IMR-90 (cell line): ENCODE data around the gene CASP7. TPM values are rescaled to one million over a fixed set of nuclear protein-coding genes. Genes with fewer than 3 reads are reported as not detected.

Experiments used
- ATAC-seq: fragments of 200-7000 bp; cut with Tn5 transposase; 2 replicates; pipeline ENCODE4 v1.9.1; 2020; ENCODE audit warnings: low read depth, mild to moderate bottlenecking, moderate library complexity
- BruUV-seq: library from RNA; stranded (reverse); fragments of 400-500 nt; replicated peaks from 2 replicates; lab custom pipeline; 2021; lab: Mats Ljungman, UMichigan
- CTCF ChIA-PET: fragments of 300-600 bp; formaldehyde crosslinking; extraction: SDS; loops from one replicate; lab custom pipeline; 2021; ENCODE audit warnings: antibody characterized with exemption; lab: Yijun Ruan, JAX
- POLR2A ChIA-PET: fragments of 300-600 bp; sonication (Branson Sonifier 250); formaldehyde crosslinking; loops from one replicate; lab custom pipeline; 2022; ENCODE audit warnings: antibody characterized with exemption; ENCODE audit not compliant: unreplicated experiment; lab: Charles Lee
- DNase-seq: peaks from one replicate; pipeline ENCODE4 v3.0.0; 2013
- H2AFZ ChIP-seq: replicated peaks from 2 replicates; pipeline ENCODE3; 2013; ENCODE audit warnings: low read length, mild to moderate bottlenecking; ENCODE audit not compliant: poor library complexity
- H2AK5ac ChIP-seq: 2 replicates; pipeline ENCODE4 v1.6.1; 2013; ENCODE audit warnings: low read depth, low read length, inconsistent platforms
- H2AK9ac ChIP-seq: replicated peaks from 2 replicates; pipeline ENCODE3; 2013; ENCODE audit warnings: mild to moderate bottlenecking, low read depth, low read length, moderate library complexity; ENCODE audit not compliant: poor library complexity
- H2BK120ac ChIP-seq: 2 replicates; pipeline ENCODE4 v1.6.1; 2013; ENCODE audit warnings: low read depth, low read length, inconsistent platforms
- H2BK15ac ChIP-seq: 3 replicates; pipeline ENCODE4 v1.6.1; 2013; ENCODE audit warnings: low read depth, low read length, inconsistent platforms
- H2BK20ac ChIP-seq: 2 replicates; pipeline ENCODE4 v1.6.1; 2013; ENCODE audit warnings: low read depth, mild to moderate bottlenecking, inconsistent platforms, low read length, moderate library complexity
- H2BK5ac ChIP-seq: 2 replicates; pipeline ENCODE4 v1.6.1; 2013; ENCODE audit warnings: mild to moderate bottlenecking, low read depth, low read length, inconsistent platforms; ENCODE audit not compliant: poor library complexity, severe bottlenecking
- H3K14ac ChIP-seq: replicated peaks from 2 replicates; pipeline ENCODE4 v1.6.1; 2013; ENCODE audit warnings: low read depth, low read length, inconsistent platforms
- H3K18ac ChIP-seq: 2 replicates; pipeline ENCODE4 v1.6.1; 2013; ENCODE audit warnings: low read depth, low read length, control low read depth
- H3K23ac ChIP-seq: 2 replicates; pipeline ENCODE4 v1.6.1; 2013; ENCODE audit warnings: low read depth, low read length, inconsistent platforms
- H3K27ac ChIP-seq: 2 replicates; pipeline ENCODE4 v1.5.1; 2013; ENCODE audit warnings: mild to moderate bottlenecking, control low read depth, low read length; ENCODE audit not compliant: insufficient read depth
- H3K27me3 ChIP-seq: 2 replicates; pipeline ENCODE4 v1.6.1; 2013; ENCODE audit warnings: low read length; ENCODE audit not compliant: control insufficient read depth, insufficient read depth
- H3K36me3 ChIP-seq: 2 replicates; pipeline ENCODE4 v1.6.1; 2013; ENCODE audit warnings: low read length, mixed read lengths; ENCODE audit not compliant: control insufficient read depth, insufficient read depth
- H3K4ac ChIP-seq: 2 replicates; pipeline ENCODE4 v1.6.1; 2013; ENCODE audit warnings: low read depth, low read length, inconsistent platforms
- H3K4me1 ChIP-seq: 2 replicates; pipeline ENCODE4 v1.6.1; 2013; ENCODE audit warnings: low read length, mixed read lengths; ENCODE audit not compliant: control insufficient read depth, insufficient read depth
- H3K4me2 ChIP-seq: 2 replicates; pipeline ENCODE4 v1.6.1; 2013; ENCODE audit warnings: low read depth, mild to moderate bottlenecking, control low read depth, low read length, moderate library complexity
- H3K4me3 ChIP-seq: 2 replicates; pipeline ENCODE4 v1.5.1; 2013; ENCODE audit warnings: low read depth, mild to moderate bottlenecking, control low read depth, low read length, moderate library complexity; ENCODE audit not compliant: insufficient read depth
- H3K56ac ChIP-seq: 2 replicates; pipeline ENCODE4 v1.6.1; 2013; ENCODE audit warnings: low read length, inconsistent platforms; ENCODE audit not compliant: insufficient read depth; ENCODE audit errors: extremely low read depth
- H3K79me1 ChIP-seq, 2 experiments: 2 replicates each; pipeline ENCODE4 v1.6.1; 2013; ENCODE audit warnings: low read length in 2 of 2, inconsistent platforms in 1 of 2, low read depth in 1 of 2
- H3K9ac ChIP-seq: 2 replicates; pipeline ENCODE4 v1.6.1; 2013; ENCODE audit warnings: low read depth, low read length, control low read depth
- H3K9me1 ChIP-seq: 2 replicates; pipeline ENCODE4 v1.6.1; 2013; ENCODE audit warnings: low read length, inconsistent platforms; ENCODE audit not compliant: insufficient read depth
- H3K9me3 ChIP-seq: 2 replicates; pipeline ENCODE4 v1.6.1; 2013; ENCODE audit warnings: low read length; ENCODE audit not compliant: control insufficient read depth, insufficient read depth
- H4K20me1 ChIP-seq: 2 replicates; pipeline ENCODE4 v1.6.1; 2013; ENCODE audit warnings: low read length, inconsistent platforms; ENCODE audit not compliant: insufficient read depth
- H4K5ac ChIP-seq: 2 replicates; pipeline ENCODE4 v1.6.1; 2013; ENCODE audit warnings: mild to moderate bottlenecking, low read depth, low read length, control low read depth
- H4K8ac ChIP-seq, 2 experiments: 2 replicates each; pipeline ENCODE4 v1.6.1; 2013; ENCODE audit warnings: low read depth in 2 of 2, low read length in 2 of 2, control low read depth in 1 of 2, inconsistent platforms in 1 of 2
- H4K91ac ChIP-seq: 2 replicates; pipeline ENCODE4 v1.6.1; 2013; ENCODE audit warnings: low read depth, low read length, inconsistent platforms; ENCODE audit not compliant: insufficient read depth
- CEBPB ChIP-seq: IDR thresholded peaks from 2 replicates; pipeline ENCODE4 v1.6.1; 2012; ENCODE audit warnings: low read depth, low read length, improper control_type of control experiment
- CHD1 ChIP-seq: IDR thresholded peaks from 2 replicates; pipeline ENCODE4 v1.6.1; 2012; ENCODE audit warnings: low read depth, low read length, improper control_type of control experiment
- FOS ChIP-seq: fragments of 150-350 bp; IDR thresholded peaks from 2 replicates; pipeline ENCODE4 v1.6.1; 2016; ENCODE audit warnings: low read depth, low read length
- MAFK ChIP-seq: IDR thresholded peaks from 2 replicates; pipeline ENCODE4 v1.6.1; 2012; ENCODE audit warnings: low read depth, low read length, improper control_type of control experiment
- MAZ ChIP-seq: IDR thresholded peaks from 2 replicates; pipeline ENCODE4 v1.6.1; 2012; ENCODE audit warnings: low read depth, mild to moderate bottlenecking, low read length, improper control_type of control experiment, moderate library complexity, borderline replicate concordance
- NFE2L2 ChIP-seq: fragments of 150-350 bp; IDR thresholded peaks from 2 replicates; pipeline ENCODE4 v1.6.1; 2016; ENCODE audit warnings: low read depth, mild to moderate bottlenecking, low read length
- POLR2A ChIP-seq: IDR thresholded peaks from 2 replicates; pipeline ENCODE4 v1.6.1; 2012; ENCODE audit warnings: mild to moderate bottlenecking, low read depth, low read length
- RAD21 ChIP-seq: IDR thresholded peaks from 2 replicates; pipeline ENCODE4 v1.6.1; 2012; ENCODE audit warnings: low read length, improper control_type of control experiment
- RCOR1 ChIP-seq: IDR thresholded peaks from 2 replicates; pipeline ENCODE4 v1.6.1; 2012; ENCODE audit warnings: mild to moderate bottlenecking, low read length, improper control_type of control experiment; ENCODE audit not compliant: insufficient replicate concordance
- RFX5 ChIP-seq: IDR thresholded peaks from 2 replicates; pipeline ENCODE4 v1.8.0; 2012; ENCODE audit warnings: low read depth, mild to moderate bottlenecking, low read length, moderate library complexity
- SMC3 ChIP-seq: fragments of 150-350 bp; IDR thresholded peaks from 2 replicates; pipeline ENCODE4 v1.6.1; 2016; ENCODE audit warnings: low read depth, mild to moderate bottlenecking, antibody characterized with exemption, low read length, moderate library complexity
- USF2 ChIP-seq: fragments of 150-350 bp; IDR thresholded peaks from 2 replicates; pipeline ENCODE4 v1.6.1; 2017; ENCODE audit warnings: mild to moderate bottlenecking, antibody characterized with exemption, low read length, low read depth
- WGBS, 2 experiments: methylation state at CpG; one replicate each; pipeline versions ENCODE4 v1.1.5 to v1.1.7; 2013; ENCODE audit warnings: missing lambda C conversion rate in 2 of 2; ENCODE audit not compliant: insufficient read length in 1 of 2; ENCODE audit errors: extremely low coverage in 2 of 2; 5-methylcytosine and 5-hydroxymethylcytosine counted together
- dilution Hi-C: fragments of 300-500 bp; cut with HindIII; formaldehyde crosslinking; loops from one replicate; pipeline ENCODE4 v1.14.3; 2018; ENCODE audit warnings: low sequenced_read_pairs; ENCODE audit not compliant: unreplicated experiment
- in situ Hi-C: fragments of 300-500 bp; cut with MboI; formaldehyde crosslinking; loops from 3 replicates; pipeline ENCODE4 v1.14.3; 2019; ENCODE audit warnings: low sequenced_read_pairs, inconsistent platforms, mixed read lengths
- intact Hi-C: fragments of 100-400 bp; cut with micrococcal nuclease; formaldehyde crosslinking; loops from 2 replicates; pipeline ENCODE4 v1.10.0; 2022
- polyA plus RNA-seq, 3 experiments: library from polyadenylated mRNA; depleted of rRNA; stranded (reverse); fragments of >200 nt; gene quantifications; 2 replicates each; pipeline ENCODE4 v1.2.3, GENCODE V29; 2012; ENCODE audit warnings: low replicate concordance in 1 of 3
- total RNA-seq: library from RNA; depleted of rRNA; stranded (reverse); fragments of >200 nt; gene quantifications from 2 replicates; pipeline ENCODE4 v1.2.3, GENCODE V29; 2012
- TF ChIP-seq, protein P1 (sequence below): fragments of 150-350 bp; IDR thresholded peaks from 2 replicates; pipeline ENCODE4 v1.6.1; 2016; ENCODE audit warnings: low read depth, mild to moderate bottlenecking, low read length, moderate library complexity, borderline replicate concordance
- TF ChIP-seq, protein P2 (sequence below): conservative IDR thresholded peaks from 2 replicates; pipeline ENCODE4 v1.5.1; 2012; ENCODE audit warnings: mild to moderate bottlenecking, low read depth, low read length, improper control_type of control experiment

The CASP7 gene
- total and polyA plus RNA-seq, 2 of the 4 experiments (the other 2 are of a cell fraction) = 15.1 to 16.7 TPM

- POLR2A ChIA-PET = no interaction called here
- BruUV-seq = no TSS peak
- TF ChIP-seq MAFK (no peak), NFE2L2 (no peak), SMC3 (peak; percentile 47), POLR2A (no peak), RAD21 (peak; percentile 72), RCOR1 (no peak), MAZ (no peak), FOS (no peak), USF2 (peak; percentile 69; the same call in 1 of the 2 replicates), CHD1 (no peak), CEBPB (no peak), RFX5 (no peak)
- TF ChIP-seq, protein P1, sequence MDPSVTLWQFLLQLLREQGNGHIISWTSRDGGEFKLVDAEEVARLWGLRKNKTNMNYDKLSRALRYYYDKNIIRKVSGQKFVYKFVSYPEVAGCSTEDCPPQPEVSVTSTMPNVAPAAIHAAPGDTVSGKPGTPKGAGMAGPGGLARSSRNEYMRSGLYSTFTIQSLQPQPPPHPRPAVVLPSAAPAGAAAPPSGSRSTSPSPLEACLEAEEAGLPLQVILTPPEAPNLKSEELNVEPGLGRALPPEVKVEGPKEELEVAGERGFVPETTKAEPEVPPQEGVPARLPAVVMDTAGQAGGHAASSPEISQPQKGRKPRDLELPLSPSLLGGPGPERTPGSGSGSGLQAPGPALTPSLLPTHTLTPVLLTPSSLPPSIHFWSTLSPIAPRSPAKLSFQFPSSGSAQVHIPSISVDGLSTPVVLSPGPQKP = no peak
- TF ChIP-seq, protein P2, sequence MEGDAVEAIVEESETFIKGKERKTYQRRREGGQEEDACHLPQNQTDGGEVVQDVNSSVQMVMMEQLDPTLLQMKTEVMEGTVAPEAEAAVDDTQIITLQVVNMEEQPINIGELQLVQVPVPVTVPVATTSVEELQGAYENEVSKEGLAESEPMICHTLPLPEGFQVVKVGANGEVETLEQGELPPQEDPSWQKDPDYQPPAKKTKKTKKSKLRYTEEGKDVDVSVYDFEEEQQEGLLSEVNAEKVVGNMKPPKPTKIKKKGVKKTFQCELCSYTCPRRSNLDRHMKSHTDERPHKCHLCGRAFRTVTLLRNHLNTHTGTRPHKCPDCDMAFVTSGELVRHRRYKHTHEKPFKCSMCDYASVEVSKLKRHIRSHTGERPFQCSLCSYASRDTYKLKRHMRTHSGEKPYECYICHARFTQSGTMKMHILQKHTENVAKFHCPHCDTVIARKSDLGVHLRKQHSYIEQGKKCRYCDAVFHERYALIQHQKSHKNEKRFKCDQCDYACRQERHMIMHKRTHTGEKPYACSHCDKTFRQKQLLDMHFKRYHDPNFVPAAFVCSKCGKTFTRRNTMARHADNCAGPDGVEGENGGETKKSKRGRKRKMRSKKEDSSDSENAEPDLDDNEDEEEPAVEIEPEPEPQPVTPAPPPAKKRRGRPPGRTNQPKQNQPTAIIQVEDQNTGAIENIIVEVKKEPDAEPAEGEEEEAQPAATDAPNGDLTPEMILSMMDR = peak; percentile 69
Measured at GRCh38 chr10:113704637-113705343, 25.1 kb downstream of the CASP7 start.

More at GRCh38 chr10:113704637-113705343, 25.1 kb downstream of the CASP7 start:
- Histone ChIP-seq H3K56ac (no peak overlapping the region), H3K79me1 (peaks cover 0 to 22% of the 10 kb centered on the region in 2 experiments; a peak in 2 of 4 replicates), H2AK5ac (no peak overlapping the region), H3K4me1 (peaks cover 9% of the 10 kb centered on the region), H3K9ac (no peak overlapping the region), H2BK120ac (no peak overlapping the region), H3K9me1 (no peaks in the 10 kb centered on the region; the same call in 1 of the 2 replicates), H4K8ac (no peak overlapping the region), H3K4ac (no peak overlapping the region), H3K18ac (no peak overlapping the region), H3K27me3 (no peaks in the 10 kb centered on the region), H4K5ac (no peak overlapping the region), H3K9me3 (no peaks in the 10 kb centered on the region), H2BK20ac (no peak overlapping the region), H3K14ac (no peak overlapping the region), H2AFZ (peak overlapping the region; percentile 5), H2BK5ac (no peak overlapping the region), H3K23ac (no peak overlapping the region), H3K4me2 (no peak overlapping the region), H2BK15ac (no peak overlapping the region), H2AK9ac (no peak overlapping the region), H4K20me1 (peaks cover 10% of the 10 kb centered on the region; the same call in 1 of the 2 replicates), H3K36me3 (peaks cover 4% of the 10 kb centered on the region; the same call in 1 of the 2 replicates), H3K27ac (no peak overlapping the region), H3K4me3 (no peak overlapping the region), H4K91ac (no peak overlapping the region)
- intact Hi-C loops = loop anchor here (1.0 to 10.0 kb wide), 6 partner anchors 94 to 1420 kb away; partner anchors contain the start of gene CCDC186
- dilution Hi-C loops = no loop called here
- no CpG with 5 or more reads among the region's 6 CpGs for WGBS, 2 experiments
- DNase-seq (peak; percentile 60), ATAC-seq (peak; percentile 49)
- CTCF ChIA-PET = interaction anchor here (0.6 to 0.9 kb wide), 2 partner anchors 12 to 99 kb away, joined by 3 to 4 read pairs; no protein-coding TSS in a partner anchor
- in situ Hi-C loops = loop anchor here (5.0 kb wide), 1 partner anchor 398 kb away; no protein-coding TSS in a partner anchor
